Bronchial epithelial cell (primary cell): ENCODE measurements around the gene GLRX5. TPM values are rescaled to one million over a fixed set of nuclear protein-coding genes. Genes with fewer than 3 reads are reported as not detected.
A peak's percentile ranks its signal among the peaks of the same experiment; 100 is the strongest.

Experiments used
- DNase-seq: peaks from one replicate; pipeline ENCODE4 v3.0.0-alpha.2; 2010; ENCODE audit warnings: low read depth
- FAIRE-seq: peaks from 2 replicates; lab custom pipeline; 2011; peaks lifted over from hg19 to GRCh38; lab: Jason Lieb, UNC
- H3K27me3 ChIP-seq: 2 replicates; pipeline ENCODE4 v1.5.1; 2011; ENCODE audit warnings: low read length; ENCODE audit not compliant: control insufficient read depth, insufficient read depth
- H3K36me3 ChIP-seq: 2 replicates; pipeline ENCODE4 v1.5.1; 2011; ENCODE audit warnings: low read length; ENCODE audit not compliant: control insufficient read depth, insufficient read depth
- H3K4me3 ChIP-seq: 2 replicates; pipeline ENCODE4 v1.5.1; 2011; ENCODE audit warnings: mild to moderate bottlenecking, low read depth, low read length, control low read depth
- total RNA-seq: library from RNA; depleted of rRNA; stranded (reverse); fragments of >200 nt; gene quantifications from 2 replicates; pipeline ENCODE4 v1.2.1, GENCODE V29; 2014
- TF ChIP-seq, protein P1 (sequence below): IDR thresholded peaks from 2 replicates; pipeline ENCODE4 v1.5.1; 2011; ENCODE audit warnings: mild to moderate bottlenecking, moderate library complexity, low read length, control low read depth, inconsistent platforms; ENCODE audit not compliant: insufficient read depth, severe bottlenecking

The GLRX5 gene
- total RNA-seq, 1 donor from 2014 or later, result 74.8 TPM

DNA sequence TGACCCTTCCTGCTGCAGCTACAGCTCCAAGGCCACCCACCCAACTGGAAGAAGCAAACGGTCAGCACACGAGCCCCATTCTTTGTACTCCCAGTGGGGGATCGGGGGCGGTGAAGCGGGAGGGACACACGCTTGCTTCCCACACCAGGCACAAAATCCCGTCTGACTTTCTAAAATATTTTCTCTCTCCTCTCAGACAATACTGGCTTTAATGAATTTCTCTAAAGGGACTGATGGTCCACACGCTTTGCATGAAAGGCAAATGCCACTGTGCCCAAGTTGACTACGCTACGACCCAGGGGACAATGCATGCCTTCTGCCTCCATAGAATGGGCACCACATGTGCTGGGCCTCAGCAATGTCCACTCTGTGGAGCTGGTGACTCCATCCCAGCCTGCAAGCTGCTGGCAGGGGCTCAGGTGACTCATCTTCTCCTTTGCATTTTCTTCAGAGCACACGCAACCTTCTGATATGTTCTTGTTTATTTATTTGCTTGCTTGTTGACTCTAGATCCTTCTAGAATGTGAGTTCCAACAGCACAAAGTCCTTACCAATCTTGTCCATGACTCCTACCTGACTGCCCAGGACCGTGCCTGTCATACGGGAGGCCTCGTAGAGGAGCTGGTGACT, 34.0 kb upstream of the GLRX5 start:
- DNase-seq (peak; percentile 50), FAIRE-seq (no peak)
- Histone ChIP-seq H3K4me3 (no peak overlapping the region), H3K27me3 (peaks cover 2% of the 10 kb centered on the region), H3K36me3 (no peaks in the 10 kb centered on the region)
- TF ChIP-seq, protein P1, sequence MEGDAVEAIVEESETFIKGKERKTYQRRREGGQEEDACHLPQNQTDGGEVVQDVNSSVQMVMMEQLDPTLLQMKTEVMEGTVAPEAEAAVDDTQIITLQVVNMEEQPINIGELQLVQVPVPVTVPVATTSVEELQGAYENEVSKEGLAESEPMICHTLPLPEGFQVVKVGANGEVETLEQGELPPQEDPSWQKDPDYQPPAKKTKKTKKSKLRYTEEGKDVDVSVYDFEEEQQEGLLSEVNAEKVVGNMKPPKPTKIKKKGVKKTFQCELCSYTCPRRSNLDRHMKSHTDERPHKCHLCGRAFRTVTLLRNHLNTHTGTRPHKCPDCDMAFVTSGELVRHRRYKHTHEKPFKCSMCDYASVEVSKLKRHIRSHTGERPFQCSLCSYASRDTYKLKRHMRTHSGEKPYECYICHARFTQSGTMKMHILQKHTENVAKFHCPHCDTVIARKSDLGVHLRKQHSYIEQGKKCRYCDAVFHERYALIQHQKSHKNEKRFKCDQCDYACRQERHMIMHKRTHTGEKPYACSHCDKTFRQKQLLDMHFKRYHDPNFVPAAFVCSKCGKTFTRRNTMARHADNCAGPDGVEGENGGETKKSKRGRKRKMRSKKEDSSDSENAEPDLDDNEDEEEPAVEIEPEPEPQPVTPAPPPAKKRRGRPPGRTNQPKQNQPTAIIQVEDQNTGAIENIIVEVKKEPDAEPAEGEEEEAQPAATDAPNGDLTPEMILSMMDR, result no peak

DNA sequence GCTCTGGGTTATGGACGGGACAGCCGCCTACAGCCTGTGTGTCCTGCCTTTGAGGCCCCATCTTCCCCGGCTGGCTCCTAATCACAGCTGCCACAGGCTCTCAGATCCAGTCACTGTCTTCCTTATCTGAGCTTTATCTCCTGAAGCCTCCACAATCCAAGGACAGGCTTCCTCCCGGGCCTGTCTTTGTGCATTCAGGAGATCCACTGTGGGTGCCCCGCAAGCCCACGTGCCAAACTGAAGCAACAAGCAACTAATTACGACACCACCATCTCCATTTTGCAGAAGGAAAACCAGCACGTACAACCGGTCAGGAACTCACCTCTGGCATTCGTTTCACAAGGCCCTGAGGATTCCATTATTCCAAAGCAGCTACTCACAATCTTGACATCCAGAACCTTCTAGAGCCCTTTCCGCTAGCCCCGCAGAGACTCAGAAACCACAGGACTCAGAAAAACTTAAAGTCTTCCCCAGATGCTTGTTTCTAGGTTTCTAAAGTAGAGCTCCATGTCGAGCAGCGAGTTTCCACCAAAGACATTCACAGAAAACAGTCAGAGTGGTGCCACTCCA, 32.4 kb upstream of the GLRX5 start:
- H3K36me3 ChIP-seq, result no peaks in the 10 kb centered on the region
- DNase-seq, result no peak
- TF ChIP-seq, protein P1, result no peak
- H3K27me3 ChIP-seq, result peaks cover 2% of the 10 kb centered on the region
- FAIRE-seq, result no peak
- no peak overlapping the region for H3K4me3 ChIP-seq

DNA sequence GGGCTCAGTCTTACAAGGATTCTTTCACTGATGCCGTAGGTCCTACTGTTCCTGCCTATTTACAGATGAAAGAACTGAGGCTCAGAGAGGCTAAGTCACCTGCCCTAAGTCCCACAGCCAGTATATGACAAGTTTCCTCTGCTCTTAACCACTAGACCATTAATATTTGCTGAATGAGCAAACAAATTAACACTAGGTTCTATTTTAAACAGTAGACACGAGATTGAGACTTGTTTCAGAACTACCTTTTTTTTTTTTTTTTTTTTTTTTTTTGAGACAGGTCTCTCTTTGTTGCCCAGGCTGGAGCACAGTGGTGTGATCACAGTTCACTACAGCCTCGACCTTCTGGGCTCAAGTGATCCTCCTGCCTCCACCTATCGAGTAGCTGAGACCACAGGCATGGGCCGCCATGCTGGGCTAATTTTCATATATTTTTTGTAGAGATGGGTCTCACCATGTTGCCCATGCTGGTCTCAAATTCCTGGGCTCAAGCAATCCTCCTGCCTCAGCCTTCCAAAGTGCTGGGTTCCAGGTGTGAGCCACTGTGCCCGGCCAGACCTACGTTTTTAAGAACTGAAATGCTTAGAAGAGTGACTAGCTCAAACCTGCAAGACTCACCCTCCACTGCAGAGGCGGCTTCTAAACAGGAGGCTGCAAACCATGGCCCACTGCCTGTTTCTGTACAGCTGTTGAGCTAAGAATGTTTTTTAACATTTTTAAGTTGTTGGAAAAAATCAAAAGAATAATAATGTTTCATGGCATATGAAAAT, 31.3 kb upstream of the GLRX5 start:
- no peaks in the 10 kb centered on the region for H3K36me3 ChIP-seq
- no peak for DNase-seq
- H3K4me3 ChIP-seq, result no peak overlapping the region
- peaks cover 2% of the 10 kb centered on the region for H3K27me3 ChIP-seq
- TF ChIP-seq, protein P1, result no peak
- FAIRE-seq, result no peak

DNA sequence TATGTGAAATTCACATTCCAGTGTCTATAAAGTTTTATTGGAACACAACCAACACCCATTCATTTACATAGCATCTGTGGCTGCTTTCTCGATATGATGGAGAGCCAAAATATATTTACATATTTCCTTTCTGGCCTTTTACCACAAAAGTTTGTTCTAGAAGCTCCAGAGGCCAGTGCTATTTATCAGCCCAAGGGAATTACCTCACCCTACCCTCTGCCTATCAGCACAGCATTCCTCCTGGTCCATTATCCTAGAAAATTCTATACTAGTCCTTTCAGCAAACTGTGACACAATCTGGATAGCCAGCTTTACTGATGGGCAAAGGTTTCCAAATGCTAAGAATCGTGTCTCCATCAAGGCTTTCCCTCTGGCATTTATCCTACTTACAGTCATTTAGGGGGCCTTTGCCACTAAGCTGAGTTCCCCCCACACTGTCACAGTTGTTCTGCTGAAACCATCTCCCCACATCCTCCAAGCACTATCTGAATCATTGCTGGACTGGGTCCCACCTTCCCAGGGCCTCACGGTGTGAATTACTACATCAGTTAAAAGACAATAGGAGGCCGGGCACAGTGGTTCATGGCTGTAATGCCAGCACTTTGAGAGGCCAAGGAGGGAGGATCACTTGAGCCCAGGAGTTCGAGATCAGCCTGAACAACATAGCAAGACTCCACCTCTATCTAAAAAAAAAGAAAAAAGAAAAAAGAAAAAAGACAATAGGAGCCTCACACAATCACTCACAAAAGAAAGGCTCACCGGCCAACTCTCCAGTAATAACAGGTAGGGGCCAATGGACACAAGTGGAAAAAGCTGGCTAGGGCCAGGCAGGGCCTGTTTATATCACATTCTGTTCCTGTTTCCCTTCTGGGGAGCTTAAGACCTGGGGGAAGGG, 30.5 kb upstream of the GLRX5 start:
- peaks cover 2% of the 10 kb centered on the region for H3K27me3 ChIP-seq
- DNase-seq (no peak), FAIRE-seq (no peak)
- TF ChIP-seq, protein P1, result no peak
- no peak overlapping the region for H3K4me3 ChIP-seq
- no peaks in the 10 kb centered on the region for H3K36me3 ChIP-seq

DNA sequence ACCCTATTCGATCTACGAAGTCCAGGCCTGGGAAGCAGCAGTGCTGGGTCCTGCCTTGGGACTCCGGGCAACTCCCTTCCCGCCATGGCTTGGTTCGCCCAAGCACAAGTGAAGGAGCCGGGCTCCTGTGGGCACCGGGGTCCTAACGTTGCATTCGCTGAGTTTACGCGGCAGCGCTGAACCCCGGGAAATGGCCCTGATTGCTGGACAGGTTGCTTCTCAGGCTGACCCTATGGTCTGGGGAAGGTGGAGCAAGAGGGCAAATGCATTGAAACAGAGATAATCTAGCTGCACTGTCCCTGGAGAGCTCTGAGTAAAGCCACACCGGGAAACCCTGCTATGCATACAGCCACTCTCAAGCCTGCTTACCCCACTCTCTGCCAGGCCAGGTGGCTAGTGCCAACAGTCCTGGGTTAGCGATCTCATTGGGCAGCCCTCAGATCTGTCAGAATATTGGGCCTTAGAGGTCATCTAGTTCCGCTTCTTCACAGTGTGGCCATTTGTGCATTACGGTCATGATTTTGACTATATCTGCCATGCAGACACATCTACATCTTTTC, 29.7 kb upstream of the GLRX5 start:
- Histone ChIP-seq H3K36me3 (no peaks in the 10 kb centered on the region), H3K27me3 (peaks cover 2% of the 10 kb centered on the region), H3K4me3 (no peak overlapping the region)
- DNase-seq (no peak), FAIRE-seq (no peak)
- TF ChIP-seq, protein P1, result no peak
